ENCODE data around the gene DCANP1. TPM values are rescaled to one million over a fixed set of nuclear protein-coding genes. Genes with fewer than 3 reads are reported as not detected.

DCANP1 gene
- total RNA-seq, 6 experiments from 2014 or later: not detected

DNA sequence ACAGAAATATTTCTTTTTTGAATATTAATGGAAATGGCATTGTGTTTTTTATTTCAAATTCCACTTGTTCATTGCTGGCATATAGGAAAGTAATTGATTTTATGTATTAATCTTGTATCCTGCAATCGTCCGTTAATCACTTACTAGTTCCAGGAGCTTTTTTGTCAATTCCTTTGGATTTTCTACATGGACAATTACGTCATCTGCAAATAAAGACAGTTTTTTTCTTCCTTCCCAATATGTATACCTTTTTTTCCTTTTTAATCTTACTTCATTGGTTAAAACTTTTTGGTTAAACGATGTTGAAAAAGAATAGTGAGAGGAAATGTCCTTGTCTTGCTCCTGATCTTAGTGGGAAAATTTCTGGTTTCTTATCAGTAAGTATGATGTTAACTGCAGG lies 6.5 kb upstream of the DCANP1 start:
- H3K27me3 Mint-ChIP-seq (ENCODE audit: insufficient read depth): peaks cover 16% of the 10 kb centered on the region
- no peaks in the 10 kb centered on the region for H3K9me3 Mint-ChIP-seq
- no peak overlapping the region for H3K27ac Mint-ChIP-seq
- no peaks in the 10 kb centered on the region for H3K36me3 Mint-ChIP-seq (ENCODE audit: low read depth)
- no peak overlapping the region for H3K4me3 Mint-ChIP-seq
- DNase-seq: no peak
- TF ChIP-seq, protein P1, sequence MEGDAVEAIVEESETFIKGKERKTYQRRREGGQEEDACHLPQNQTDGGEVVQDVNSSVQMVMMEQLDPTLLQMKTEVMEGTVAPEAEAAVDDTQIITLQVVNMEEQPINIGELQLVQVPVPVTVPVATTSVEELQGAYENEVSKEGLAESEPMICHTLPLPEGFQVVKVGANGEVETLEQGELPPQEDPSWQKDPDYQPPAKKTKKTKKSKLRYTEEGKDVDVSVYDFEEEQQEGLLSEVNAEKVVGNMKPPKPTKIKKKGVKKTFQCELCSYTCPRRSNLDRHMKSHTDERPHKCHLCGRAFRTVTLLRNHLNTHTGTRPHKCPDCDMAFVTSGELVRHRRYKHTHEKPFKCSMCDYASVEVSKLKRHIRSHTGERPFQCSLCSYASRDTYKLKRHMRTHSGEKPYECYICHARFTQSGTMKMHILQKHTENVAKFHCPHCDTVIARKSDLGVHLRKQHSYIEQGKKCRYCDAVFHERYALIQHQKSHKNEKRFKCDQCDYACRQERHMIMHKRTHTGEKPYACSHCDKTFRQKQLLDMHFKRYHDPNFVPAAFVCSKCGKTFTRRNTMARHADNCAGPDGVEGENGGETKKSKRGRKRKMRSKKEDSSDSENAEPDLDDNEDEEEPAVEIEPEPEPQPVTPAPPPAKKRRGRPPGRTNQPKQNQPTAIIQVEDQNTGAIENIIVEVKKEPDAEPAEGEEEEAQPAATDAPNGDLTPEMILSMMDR (IDR thresholded peaks at IDR 0.05): no peak
- H3K4me1 Mint-ChIP-seq (ENCODE audit: low read depth): peaks cover 31% of the 10 kb centered on the region

DNA sequence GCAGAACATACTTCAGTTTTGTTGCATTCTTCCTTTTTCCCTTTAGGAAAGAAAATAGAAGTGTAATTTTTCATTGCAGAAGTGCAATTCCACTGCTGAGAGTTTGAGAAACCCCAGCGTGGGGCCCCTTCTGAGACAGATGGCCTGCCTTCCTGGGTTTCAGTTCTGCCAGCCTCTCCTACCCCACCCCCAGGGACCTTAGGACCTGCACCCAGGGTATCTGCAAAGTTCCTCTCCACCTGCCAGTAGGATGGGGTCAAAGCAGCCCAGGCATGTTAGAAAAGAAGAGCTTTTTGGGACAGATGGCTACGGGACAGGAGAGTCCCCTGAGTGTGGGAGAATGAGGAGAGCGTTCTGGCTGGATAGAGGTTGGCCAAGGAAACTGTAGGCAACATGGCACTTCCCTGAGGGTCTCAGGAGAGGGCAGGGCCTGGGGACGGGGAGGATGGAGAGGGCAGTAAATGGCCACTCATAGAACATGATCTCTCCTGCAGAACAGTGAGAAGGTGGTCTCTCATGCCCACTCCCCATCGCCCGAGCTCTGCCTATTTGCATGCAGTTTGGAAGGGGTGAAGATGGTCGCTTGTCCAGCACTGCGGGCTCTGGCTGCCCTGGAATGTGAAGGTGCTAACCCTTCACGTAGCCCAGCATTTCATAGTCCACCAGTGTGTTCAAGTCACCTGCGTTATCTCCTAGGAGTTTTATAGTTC lies 5.3 kb upstream of the DCANP1 start, which contains the start of gene TIFAB:
TSS of gene TIFAB (minus strand) at position 31 of the 710 bp plus-strand sequence. CDS start 2,412 bp downstream, outside the sequence.
- Mint-ChIP-seq H3K4me1 (ENCODE audit: low read depth) (peaks cover 32% of the 10 kb centered on the region), H3K36me3 (ENCODE audit: low read depth) (no peaks in the 10 kb centered on the region), H3K27ac (no peak within 1 kb of the TSS), H3K4me3 (no peak within 1 kb of the TSS), H3K27me3 (ENCODE audit: insufficient read depth) (peaks cover 17% of the 10 kb centered on the region), H3K9me3 (no peaks in the 10 kb centered on the region)
- no peak for DNase-seq
- TF ChIP-seq, protein P1 (IDR thresholded peaks at IDR 0.05): no peak

DNA sequence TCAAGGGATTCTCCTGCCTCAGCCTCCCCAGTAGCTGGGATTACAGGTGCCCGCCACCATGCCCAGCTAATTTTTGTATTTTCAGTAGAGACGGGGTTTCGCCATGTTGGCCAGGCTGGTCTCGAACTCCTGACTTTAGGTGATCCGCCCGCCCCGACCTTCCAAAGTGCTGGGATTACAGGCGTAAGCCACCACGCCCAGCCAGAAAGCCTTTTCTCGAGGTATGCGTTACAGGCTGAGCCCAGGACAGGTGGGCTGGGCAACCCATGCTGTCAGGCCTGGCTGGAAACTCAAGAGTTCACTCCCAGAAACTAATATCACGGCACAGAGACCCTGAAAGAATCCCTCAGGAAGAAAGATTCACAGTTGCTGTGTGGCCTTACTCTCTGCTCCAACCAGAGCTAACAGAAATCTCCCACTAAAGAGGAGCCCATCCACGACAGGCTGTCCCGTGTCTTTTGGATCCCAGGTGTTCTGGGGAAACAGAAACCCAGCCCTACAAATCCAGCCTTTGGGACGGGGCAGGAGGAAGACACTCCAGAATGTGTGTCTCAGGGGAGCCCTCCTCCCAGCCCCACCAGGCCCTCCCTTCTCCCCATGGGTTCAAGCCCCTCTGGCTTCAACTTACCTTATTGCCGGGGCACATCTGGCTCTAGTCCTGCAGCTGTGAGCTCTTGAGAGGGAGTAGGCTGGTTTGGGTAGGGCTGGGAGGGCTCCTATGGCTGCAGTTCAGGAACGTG lies 4.6 kb upstream of the DCANP1 start:
- Mint-ChIP-seq H3K36me3 (ENCODE audit: low read depth) (no peaks in the 10 kb centered on the region), H3K4me1 (ENCODE audit: low read depth) (peaks cover 28% of the 10 kb centered on the region), H3K4me3 (no peak overlapping the region), H3K27ac (no peak overlapping the region), H3K9me3 (no peaks in the 10 kb centered on the region), H3K27me3 (ENCODE audit: insufficient read depth) (peaks cover 19% of the 10 kb centered on the region)
- no peak for DNase-seq
- TF ChIP-seq, protein P1 (IDR thresholded peaks at IDR 0.05): no peak

GRCh38 chr5:135450952-135451351 lies 3.8 kb upstream of the DCANP1 start:
- Mint-ChIP-seq H3K27me3 (ENCODE audit: insufficient read depth) (peaks cover 18% of the 10 kb centered on the region), H3K4me1 (ENCODE audit: low read depth) (peaks cover 20% of the 10 kb centered on the region), H3K9me3 (no peaks in the 10 kb centered on the region), H3K27ac (no peak overlapping the region), H3K4me3 (no peak overlapping the region), H3K36me3 (ENCODE audit: low read depth) (no peaks in the 10 kb centered on the region)
- no peak for DNase-seq
- TF ChIP-seq, protein P1 (IDR thresholded peaks at IDR 0.05): no peak

DNA sequence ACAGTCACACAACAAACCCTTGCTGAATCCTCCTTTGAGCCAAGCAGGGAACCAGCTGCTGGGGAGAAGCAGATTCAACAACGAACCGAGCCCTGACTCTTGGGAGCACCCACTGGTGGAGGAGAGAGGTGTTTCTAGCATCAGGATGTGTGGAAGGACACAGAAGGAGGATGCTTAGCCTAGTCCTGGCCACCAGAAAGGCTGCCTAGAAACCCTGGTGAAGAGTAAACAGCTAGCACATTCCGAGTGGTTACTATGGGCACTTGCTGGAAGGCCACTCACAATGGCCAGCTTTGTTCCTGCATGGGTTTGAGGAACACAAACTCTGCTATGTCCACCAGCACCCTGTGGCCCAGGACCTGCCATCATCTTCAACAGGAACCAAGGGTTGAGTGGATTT lies 3.2 kb upstream of the DCANP1 start:
- H3K4me1 Mint-ChIP-seq (ENCODE audit: low read depth): peaks cover 14% of the 10 kb centered on the region
- no peak overlapping the region for H3K27ac Mint-ChIP-seq
- TF ChIP-seq, protein P1 (IDR thresholded peaks at IDR 0.05): no peak
- no peak overlapping the region for H3K4me3 Mint-ChIP-seq
- peaks cover 18% of the 10 kb centered on the region for H3K27me3 Mint-ChIP-seq (ENCODE audit: insufficient read depth)
- H3K9me3 Mint-ChIP-seq: no peaks in the 10 kb centered on the region
- no peak for DNase-seq
- no peaks in the 10 kb centered on the region for H3K36me3 Mint-ChIP-seq (ENCODE audit: low read depth)

Measured in HFFc6 (cell line).